ENCODE results near the gene PTRH1. TPM values are rescaled to one million over a fixed set of nuclear protein-coding genes. Genes with fewer than 3 reads are reported as not detected.

Gene PTRH1
- total and polyA plus RNA-seq, 10 of the 15 experiments (the other 5 are each of a cell fraction or from before 2014, with no cell fraction given): 0.69 to 38.4 (median 10.2) TPM

GRCh38 chr9:127733614-127734013, 18.2 kb upstream of the PTRH1 start:
- Histone ChIP-seq H3K27me3 (replicated peaks in 1 of 2; ENCODE audit: control insufficient read depth in 2 of 2, insufficient read depth in 2 of 2, low read length in 1 of 2) (no peaks in the 10 kb centered on the region), H3K27ac (ENCODE audit: control insufficient read depth, insufficient read depth) (no peak overlapping the region), H3K4me3 (no peak overlapping the region), H3K79me2 (ENCODE audit: control insufficient read depth, insufficient read depth, low read length) (no peaks in the 10 kb centered on the region), H2AFZ (ENCODE audit: control insufficient read depth, low read depth, low read length) (no peak overlapping the region), H3K4me1 (ENCODE audit: control insufficient read depth, insufficient read depth, low read length) (peaks cover 6% of the 10 kb centered on the region), H3K9me3 (replicated peaks; ENCODE audit: control insufficient read depth, insufficient read depth, low read length) (no peaks in the 10 kb centered on the region), H3K9ac (ENCODE audit: control insufficient read depth, insufficient read depth, low read length) (no peak overlapping the region), H4K20me1 (ENCODE audit: control insufficient read depth, insufficient read depth) (no peaks in the 10 kb centered on the region), H3K4me2 (ENCODE audit: control insufficient read depth, insufficient read depth) (0 out of 2 replicates have a peak overlapping the region, but pooled peaks have one; percentile 100), H3K36me3 (ENCODE audit: control insufficient read depth in 2 of 2, insufficient read depth in 2 of 2, low read length in 1 of 2) (no peaks in the 10 kb centered on the region; a peak in 1 of 4 replicates)
- intact Hi-C loops (cut with micrococcal nuclease; ENCODE audit: unreplicated experiment): loop anchor here (1.0 to 2.0 kb wide), 4 partner anchors 43 to 229 kb away; no protein-coding TSS in a partner anchor
- POLR2A ChIA-PET: no interaction called here
- SMC1A ChIA-PET (ENCODE audit: uncharacterized antibody, unreplicated experiment): interaction anchor here (1.3 to 1.5 kb wide), 2 partner anchors 144 to 190 kb away, joined by 3 to 5 read pairs; no protein-coding TSS in a partner anchor
- in situ Hi-C loops (cut with MboI): loop anchor here (5.0 kb wide), 2 partner anchors 141 to 231 kb away; no protein-coding TSS in a partner anchor
- RAD21 ChIA-PET (ENCODE audit: unreplicated experiment): interaction anchor here (1.9 to 2.6 kb wide), 3 partner anchors 136 to 177 kb away, joined by 11 to 44 read pairs (median 24); no protein-coding TSS in a partner anchor
- WGBS (ENCODE audit: insufficient coverage, insufficient replicate concordance, low lambda C conversion rate, missing lambda C conversion rate): 94% methylated on average over 2 of the region's 2 CpGs
- BruUV-seq (replicated peaks): no TSS peak
- no peak for DNase-seq (ENCODE audit: low read depth, low spot score)
- TF ChIP-seq CBX3 (IDR thresholded peaks at IDR 0.05; ENCODE audit: borderline replicate concordance, low read depth) (no peak), SMAD5 (IDR thresholded peaks at IDR 0.05; ENCODE audit: low read depth) (no peak), ZZZ3 (IDR thresholded peaks at IDR 0.05; ENCODE audit: control insufficient read depth, insufficient read length, low read depth) (no peak), SUPT20H (IDR thresholded peaks at IDR 0.05; ENCODE audit: borderline replicate concordance, control insufficient read depth, low read depth, low read length) (no peak), SMC3 (IDR thresholded peaks at IDR 0.05; ENCODE audit: borderline replicate concordance, low read length) (no peak), POLR2AphosphoS2 (IDR thresholded peaks at IDR 0.05; ENCODE audit: low read depth, low read length) (no peak), ATF3 (IDR thresholded peaks at IDR 0.05; ENCODE audit: borderline replicate concordance, extremely low read depth, low read depth, low read length) (no peak), IKZF2 (IDR thresholded peaks at IDR 0.05) (no peak), HDAC2 (IDR thresholded peaks at IDR 0.05) (no peak), PML (IDR thresholded peaks at IDR 0.05; ENCODE audit: low read length) (no peak), NFYB (IDR thresholded peaks at IDR 0.05; ENCODE audit: insufficient read depth, low read depth, low read length) (no peak), WRNIP1 (IDR thresholded peaks at IDR 0.05; ENCODE audit: borderline replicate concordance, low read depth, low read length) (no peak), BRCA1 (IDR thresholded peaks at IDR 0.05; ENCODE audit: low read depth, low read length) (no peak), MYB (IDR thresholded peaks at IDR 0.05; ENCODE audit: borderline replicate concordance, low read depth, low read length) (no peak)
- no peak for FAIRE-seq
- CTCF ChIA-PET: interaction anchor here (0.9 to 2.5 kb wide), 8 partner anchors 68 to 521 kb away, joined by 3 to 79 read pairs (median 9); partner anchors contain the start of genes ENG, FPGS and ST6GALNAC4
- ATAC-seq: no peak

Data from GM12878 (cell line).